HL-60 (cell line): ENCODE measurements around the gene WDR7.

Source experiments
- CTCF ChIP-seq: IDR thresholded peaks from one replicate; pipeline ENCODE4 v1.5.1; 2011; ENCODE audit warnings: low read length, control low read depth, inconsistent platforms; ENCODE audit not compliant: insufficient read depth
- GABPA ChIP-seq: IDR thresholded peaks from 2 replicates; pipeline ENCODE4 v1.6.1; 2012; ENCODE audit warnings: low read depth
- POLR2AphosphoS5 ChIP-seq: IDR thresholded peaks from 2 replicates; pipeline ENCODE4 v1.6.1; 2012; ENCODE audit warnings: low read depth
- REST ChIP-seq: IDR thresholded peaks from 2 replicates; pipeline ENCODE4 v1.6.1; 2012; ENCODE audit warnings: low read depth; ENCODE audit not compliant: insufficient replicate concordance
- SPI1 ChIP-seq: IDR thresholded peaks from 2 replicates; pipeline ENCODE4 v1.6.1; 2012; ENCODE audit warnings: low read depth, mild to moderate bottlenecking, borderline replicate concordance

GRCh38 chr18:56878711-56879110 is 227.6 kb downstream of the WDR7 start:
- TF ChIP-seq POLR2AphosphoS5, result no peak
- no peak for TF ChIP-seq CTCF
- TF ChIP-seq REST, result no peak
- no peak for TF ChIP-seq GABPA
- no peak for TF ChIP-seq SPI1
